ENCODE measurements around the gene INPP5A. TPM values are rescaled to one million over a fixed set of nuclear protein-coding genes. Genes with fewer than 3 reads are reported as not detected.

The INPP5A gene
- total RNA-seq, 1 experiment from 2014 or later: 44.5 TPM

DNA sequence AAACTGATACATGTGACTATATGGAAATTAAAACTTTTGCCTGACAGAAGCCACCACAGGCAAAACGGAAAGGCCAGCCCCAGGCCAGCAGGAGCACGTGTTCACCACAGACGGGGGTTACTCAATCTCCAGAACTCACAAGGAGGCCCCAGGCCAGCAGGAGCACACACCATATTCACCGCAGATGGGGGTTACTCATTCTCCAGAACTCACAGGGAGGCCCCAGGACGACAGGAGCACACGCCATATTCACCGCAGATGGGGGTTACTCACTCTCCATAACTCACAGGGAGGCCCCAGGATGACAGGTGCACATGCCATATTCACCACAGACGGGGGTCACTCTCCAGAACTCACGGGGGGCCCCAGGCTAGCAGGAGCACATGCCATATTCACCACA is 186.9 kb downstream of the INPP5A start:
- Mint-ChIP-seq H3K9me3 (ENCODE audit: unreplicated experiment) (no peaks in the 10 kb centered on the region), H3K36me3 (ENCODE audit: insufficient read depth, unreplicated experiment) (peaks cover 34% of the 10 kb centered on the region), H3K4me1 (ENCODE audit: low read depth, unreplicated experiment) (no peaks in the 10 kb centered on the region), H3K27me3 (ENCODE audit: insufficient read depth, unreplicated experiment) (no peaks in the 10 kb centered on the region), H3K27ac (ENCODE audit: unreplicated experiment) (no peak overlapping the region), H3K4me3 (ENCODE audit: unreplicated experiment) (no peak overlapping the region)
- no peak for DNase-seq
- intact Hi-C loops (cut with micrococcal nuclease; ENCODE audit: unreplicated experiment): no loop called here
- no TSS peak for BruUV-seq (replicated peaks)
- Histone ChIP-seq H3K4me3 (ENCODE audit: low read depth, low read length) (no peak overlapping the region), H3K36me3 (ENCODE audit: control insufficient read depth, insufficient read depth, low read length) (no peaks in the 10 kb centered on the region), H3K4me1 (no peaks in the 10 kb centered on the region), H3K27me3 (replicated peaks; ENCODE audit: control insufficient read depth, insufficient read depth, low read length) (no peaks in the 10 kb centered on the region), H3K9me3 (no peaks in the 10 kb centered on the region)
- CTCF ChIA-PET: no interaction called here
- POLR2A ChIA-PET: no interaction called here
- TF ChIP-seq CTCF (IDR thresholded peaks at IDR 0.05; ENCODE audit: insufficient read depth in 1 of 2, low read depth in 1 of 2, low read length in 1 of 2, severe bottlenecking in 1 of 2, unreplicated experiment in 1 of 2): no peak

- Mint-ChIP-seq H3K36me3 (ENCODE audit: insufficient read depth, unreplicated experiment) (peaks cover 34% of the 10 kb centered on the region), H3K4me1 (ENCODE audit: low read depth, unreplicated experiment) (no peaks in the 10 kb centered on the region), H3K9me3 (ENCODE audit: unreplicated experiment) (no peaks in the 10 kb centered on the region), H3K4me3 (ENCODE audit: unreplicated experiment) (no peak overlapping the region), H3K27me3 (ENCODE audit: insufficient read depth, unreplicated experiment) (no peaks in the 10 kb centered on the region), H3K27ac (ENCODE audit: unreplicated experiment) (no peak overlapping the region)
- intact Hi-C loops (cut with micrococcal nuclease; ENCODE audit: unreplicated experiment): no loop called here
- no TSS peak for BruUV-seq (replicated peaks)
- no peak for DNase-seq
- POLR2A ChIA-PET: no interaction called here
- no peaks in the 10 kb centered on the region for H3K9me3 ChIP-seq
- H3K4me3 ChIP-seq (ENCODE audit: low read depth, low read length): no peak overlapping the region
- CTCF ChIA-PET: no interaction called here
- H3K4me1 ChIP-seq: no peaks in the 10 kb centered on the region
- no peak for TF ChIP-seq CTCF (IDR thresholded peaks at IDR 0.05; ENCODE audit: insufficient read depth in 1 of 2, low read depth in 1 of 2, low read length in 1 of 2, severe bottlenecking in 1 of 2, unreplicated experiment in 1 of 2)
- no peaks in the 10 kb centered on the region for H3K36me3 ChIP-seq (ENCODE audit: control insufficient read depth, insufficient read depth, low read length)
- H3K27me3 ChIP-seq (replicated peaks; ENCODE audit: control insufficient read depth, insufficient read depth, low read length): no peaks in the 10 kb centered on the region
Observed at GRCh38 chr10:132725202-132725601, 187.6 kb downstream of the INPP5A start.

- no peak for DNase-seq
- peak overlapping the region; percentile 13 for H3K27ac Mint-ChIP-seq (ENCODE audit: unreplicated experiment)
- no peaks in the 10 kb centered on the region for H3K27me3 Mint-ChIP-seq (ENCODE audit: insufficient read depth, unreplicated experiment)
- H3K36me3 ChIP-seq (ENCODE audit: control insufficient read depth, insufficient read depth, low read length): no peaks in the 10 kb centered on the region; the same call in 1 of the 2 replicates
- H3K9me3 ChIP-seq: no peaks in the 10 kb centered on the region
- no peaks in the 10 kb centered on the region for H3K4me1 Mint-ChIP-seq (ENCODE audit: low read depth, unreplicated experiment)
- ChIA-PET CTCF (no interaction called here), POLR2A (no interaction called here)
- no peaks in the 10 kb centered on the region for H3K4me1 ChIP-seq
- peaks cover 34% of the 10 kb centered on the region for H3K36me3 Mint-ChIP-seq (ENCODE audit: insufficient read depth, unreplicated experiment)
- H3K4me3 ChIP-seq (ENCODE audit: low read depth, low read length): no peak overlapping the region
- no peaks in the 10 kb centered on the region for H3K9me3 Mint-ChIP-seq (ENCODE audit: unreplicated experiment)
- no peak for TF ChIP-seq CTCF (IDR thresholded peaks at IDR 0.05; ENCODE audit: insufficient read depth in 1 of 2, low read depth in 1 of 2, low read length in 1 of 2, severe bottlenecking in 1 of 2, unreplicated experiment in 1 of 2)
- no peak overlapping the region for H3K4me3 Mint-ChIP-seq (ENCODE audit: unreplicated experiment)
- intact Hi-C loops (cut with micrococcal nuclease; ENCODE audit: unreplicated experiment): no loop called here
- BruUV-seq (replicated peaks): no TSS peak
- H3K27me3 ChIP-seq (replicated peaks; ENCODE audit: control insufficient read depth, insufficient read depth, low read length): no peaks in the 10 kb centered on the region
Observed at GRCh38 chr10:132726194-132726593, 188.6 kb downstream of the INPP5A start.
